IPS DF 6.9 (cell line): ENCODE measurements around the gene ITPK1.

Experiments used
- DNase-seq: peaks from one replicate; pipeline ENCODE4 v3.0.0-alpha.2; 2013; ENCODE audit warnings: low read depth, low spot score
- H3K27ac ChIP-seq: one replicate; pipeline ENCODE4 v1.5.1; 2013; ENCODE audit warnings: low read length, control low read depth
- H3K27me3 ChIP-seq: 2 replicates; pipeline ENCODE4 v1.6.1; 2013; ENCODE audit warnings: mild to moderate bottlenecking, low read length; ENCODE audit not compliant: control insufficient read depth, insufficient read depth
- H3K36me3 ChIP-seq: 2 replicates; pipeline ENCODE4 v1.6.1; 2013; ENCODE audit warnings: low read length; ENCODE audit not compliant: control insufficient read depth, insufficient read depth
- H3K4me1 ChIP-seq: 2 replicates; pipeline ENCODE4 v1.6.1; 2013; ENCODE audit warnings: low read length; ENCODE audit not compliant: control insufficient read depth, insufficient read depth
- H3K4me3 ChIP-seq: 2 replicates; pipeline ENCODE4 v1.5.1; 2013; ENCODE audit warnings: mild to moderate bottlenecking, low read length
- H3K9me3 ChIP-seq: 2 replicates; pipeline ENCODE4 v1.6.1; 2013; ENCODE audit warnings: low read length, inconsistent platforms; ENCODE audit not compliant: control insufficient read depth, insufficient read depth
- WGBS: extraction: QIAGEN DNeasy Blood & Tissue Kit; methylation state at CpG from one replicate; pipeline ENCODE4 v1.1.7; 2013; ENCODE audit warnings: mixed read lengths, missing lambda C conversion rate; ENCODE audit not compliant: insufficient read length, insufficient coverage; 5-methylcytosine and 5-hydroxymethylcytosine counted together

Gene ITPK1

GRCh38 chr14:93011650-93012325 is 103.9 kb downstream of the ITPK1 start:
- no CpG with 5 or more reads among the region's 22 CpGs for WGBS
- Histone ChIP-seq H3K4me1 (no peaks in the 10 kb centered on the region; the same call in 1 of the 2 replicates), H3K4me3 (no peak overlapping the region), H3K36me3 (peaks cover 5% of the 10 kb centered on the region; the same call in 1 of the 2 replicates), H3K9me3 (no peaks in the 10 kb centered on the region), H3K27me3 (no peaks in the 10 kb centered on the region), H3K27ac (no peak overlapping the region)
- DNase-seq: no peak

GRCh38 chr14:93011141-93011529 is 104.6 kb downstream of the ITPK1 start:
- H3K27me3 ChIP-seq: no peaks in the 10 kb centered on the region
- H3K4me1 ChIP-seq: no peaks in the 10 kb centered on the region; the same call in 1 of the 2 replicates
- no CpG with 5 or more reads among the region's 10 CpGs for WGBS
- no peak for DNase-seq
- H3K36me3 ChIP-seq: peaks cover 3% of the 10 kb centered on the region; the same call in 1 of the 2 replicates
- no peak overlapping the region for H3K4me3 ChIP-seq
- H3K27ac ChIP-seq: no peak overlapping the region
- H3K9me3 ChIP-seq: no peaks in the 10 kb centered on the region

- H3K27ac ChIP-seq: no peak overlapping the region
- DNase-seq: no peak
- WGBS: no CpG with 5 or more reads among the region's 13 CpGs
Observed at GRCh38 chr14:93010522-93011140, 105.1 kb downstream of the ITPK1 start.

GRCh38 chr14:93010130-93010499 is 105.6 kb downstream of the ITPK1 start:
- no peak overlapping the region for H3K4me3 ChIP-seq
- H3K9me3 ChIP-seq: no peaks in the 10 kb centered on the region
- no peaks in the 10 kb centered on the region; the same call in 1 of the 2 replicates for H3K4me1 ChIP-seq
- no peak for DNase-seq
- no CpG with 5 or more reads among the region's 11 CpGs for WGBS
- H3K27me3 ChIP-seq: no peaks in the 10 kb centered on the region
- H3K27ac ChIP-seq: no peak overlapping the region
- peaks cover under 1% of the 10 kb centered on the region; the same call in 1 of the 2 replicates for H3K36me3 ChIP-seq

More at GRCh38 chr14:93010522-93011140, 105.1 kb downstream of the ITPK1 start:
- H3K36me3 ChIP-seq: peaks cover 2% of the 10 kb centered on the region; the same call in 1 of the 2 replicates
- no peak overlapping the region for H3K4me3 ChIP-seq
- H3K4me1 ChIP-seq: no peaks in the 10 kb centered on the region; the same call in 1 of the 2 replicates
- no peaks in the 10 kb centered on the region for H3K9me3 ChIP-seq
- no peaks in the 10 kb centered on the region for H3K27me3 ChIP-seq

- Histone ChIP-seq H3K27ac (no peak overlapping the region), H3K4me1 (no peaks in the 10 kb centered on the region; the same call in 1 of the 2 replicates), H3K27me3 (no peaks in the 10 kb centered on the region), H3K9me3 (no peaks in the 10 kb centered on the region), H3K4me3 (no peak overlapping the region), H3K36me3 (no peaks in the 10 kb centered on the region)
- no CpG with 5 or more reads among the region's 17 CpGs for WGBS
- DNase-seq: no peak
Observed at GRCh38 chr14:93009471-93010129, 106.1 kb downstream of the ITPK1 start.

GRCh38 chr14:93008381-93008780 is 107.3 kb downstream of the ITPK1 start:
- no peaks in the 10 kb centered on the region for H3K4me1 ChIP-seq
- H3K27ac ChIP-seq: no peak overlapping the region
- no peaks in the 10 kb centered on the region for H3K27me3 ChIP-seq
- H3K9me3 ChIP-seq: no peaks in the 10 kb centered on the region
- no peak overlapping the region for H3K4me3 ChIP-seq
- no CpG with 5 or more reads among the region's 9 CpGs for WGBS
- no peaks in the 10 kb centered on the region for H3K36me3 ChIP-seq
- no peak for DNase-seq

GRCh38 chr14:93007225-93007997 is 108.3 kb downstream of the ITPK1 start:
- DNase-seq: no peak
- H3K4me1 ChIP-seq: no peaks in the 10 kb centered on the region
- H3K9me3 ChIP-seq: no peaks in the 10 kb centered on the region
- no peak overlapping the region for H3K4me3 ChIP-seq
- no CpG with 5 or more reads among the region's 15 CpGs for WGBS
- H3K27ac ChIP-seq: no peak overlapping the region
- no peaks in the 10 kb centered on the region for H3K27me3 ChIP-seq
- H3K36me3 ChIP-seq: no peaks in the 10 kb centered on the region

- WGBS: no CpG with 5 or more reads among the region's 6 CpGs
- H3K4me3 ChIP-seq: no peak overlapping the region
- H3K27me3 ChIP-seq: no peaks in the 10 kb centered on the region
- H3K4me1 ChIP-seq: no peaks in the 10 kb centered on the region
- DNase-seq: no peak
- no peak overlapping the region for H3K27ac ChIP-seq
- H3K9me3 ChIP-seq: no peaks in the 10 kb centered on the region
- H3K36me3 ChIP-seq: no peaks in the 10 kb centered on the region
Observed at GRCh38 chr14:93006567-93007051, 109.1 kb downstream of the ITPK1 start.

GRCh38 chr14:93005838-93006237 is 109.9 kb downstream of the ITPK1 start:
- H3K4me1 ChIP-seq: no peaks in the 10 kb centered on the region
- no peak for DNase-seq
- H3K4me3 ChIP-seq: no peak overlapping the region
- H3K27me3 ChIP-seq: no peaks in the 10 kb centered on the region
- no peaks in the 10 kb centered on the region for H3K36me3 ChIP-seq
- WGBS: no CpG with 5 or more reads among the region's 8 CpGs
- H3K27ac ChIP-seq: no peak overlapping the region
- H3K9me3 ChIP-seq: no peaks in the 10 kb centered on the region
